Immature natural killer cell (primary cell): ENCODE measurements around the gene RIGI. TPM values are rescaled to one million over a fixed set of nuclear protein-coding genes. Genes with fewer than 3 reads are reported as not detected.
A peak's percentile ranks its signal among the peaks of the same experiment; 100 is the strongest.
"Not testable (repeated sequence)": the region's sequence is repeated elsewhere in the genome, so short reads cannot be mapped to it uniquely, and the experiment has no call there.

Source experiments
- DNase-seq, 3 donors: peaks; one replicate each; pipeline ENCODE4 v3.0.0; 2022; ENCODE audit warnings: mixed read lengths in 1 of 3
- H3K27ac Mint-ChIP-seq, 6 donors: one replicate each; pipeline ENCODE4 v1.8.0; 2020; ENCODE audit warnings: mixed read lengths in 6 of 6, mild to moderate bottlenecking in 5 of 6, inconsistent platforms in 4 of 6, moderate library complexity in 3 of 6
- H3K27me3 Mint-ChIP-seq, 3 donors: one replicate each; pipeline ENCODE4 v1.8.0; 2020 to 2021; ENCODE audit warnings: low read depth in 3 of 3, mild to moderate bottlenecking in 3 of 3, mixed read lengths in 3 of 3, moderate library complexity in 3 of 3, inconsistent platforms in 1 of 3
- H3K36me3 Mint-ChIP-seq, 3 donors: one replicate each; pipeline ENCODE4 v1.8.0; 2020; ENCODE audit warnings: mixed read lengths in 3 of 3, inconsistent platforms in 2 of 3, mild to moderate bottlenecking in 2 of 3
- H3K4me1 Mint-ChIP-seq, 2 donors: one replicate each; pipeline ENCODE4 v1.8.0; 2020; ENCODE audit warnings: inconsistent platforms in 2 of 2, mild to moderate bottlenecking in 2 of 2, mixed read lengths in 2 of 2, moderate library complexity in 1 of 2
- H3K4me3 Mint-ChIP-seq, 5 donors: one replicate each; pipeline ENCODE4 v1.8.0; 2020; ENCODE audit warnings: mild to moderate bottlenecking in 5 of 5, mixed read lengths in 5 of 5, inconsistent platforms in 3 of 5, moderate library complexity in 3 of 5
- H3K9me3 Mint-ChIP-seq, 6 donors: one replicate each; pipeline ENCODE4 v1.8.0; 2020; ENCODE audit warnings: mild to moderate bottlenecking in 6 of 6, mixed read lengths in 6 of 6, inconsistent platforms in 4 of 6, moderate library complexity in 3 of 6
- polyA plus RNA-seq, 3 donors: library from polyadenylated mRNA; unstranded; fragments of 300-500 nt; fragmentation: Illumina TruSeq; gene quantifications; one replicate each; pipeline ENCODE4 v1.2.3, GENCODE V29; 2021

The RIGI gene
- polyA plus RNA-seq, 3 donors from 2014 or later = 14.3 to 20.9 (median 14.9) TPM

DNA sequence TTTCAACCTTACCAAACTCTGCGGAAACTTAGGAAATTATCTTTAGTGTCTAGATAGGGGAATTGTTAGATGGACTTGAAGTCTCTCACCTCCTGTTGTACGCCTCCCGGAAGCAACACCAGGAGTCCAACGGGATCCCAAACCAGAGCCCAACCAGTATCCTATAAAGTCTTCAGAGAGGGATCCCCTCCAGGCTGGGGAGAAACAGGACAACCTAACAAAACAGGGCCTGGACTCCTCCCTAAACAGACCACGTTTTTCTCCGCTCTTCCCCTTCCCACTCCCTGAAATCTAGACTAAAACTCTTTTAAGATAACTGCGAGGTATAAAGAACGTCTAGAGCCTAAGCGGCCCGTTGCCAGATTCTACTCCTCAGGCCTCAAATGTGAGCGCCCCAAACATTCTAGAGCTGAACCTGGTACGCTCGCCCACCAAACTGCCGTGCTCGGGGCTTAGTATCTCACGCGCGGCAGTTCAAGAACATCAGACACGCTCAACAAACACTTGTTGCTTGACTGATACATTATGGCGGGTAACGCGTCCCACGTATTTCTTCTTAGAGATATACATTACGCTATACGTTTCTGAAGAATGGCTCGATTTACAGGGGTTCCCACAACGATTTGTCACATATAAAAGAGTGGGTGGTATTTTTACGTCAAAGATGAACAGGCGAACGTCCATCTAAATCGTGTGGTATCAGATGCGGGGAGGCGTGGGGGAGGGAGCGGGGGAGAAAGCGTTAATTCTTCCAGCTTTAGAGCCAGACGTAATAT is 25.5 kb upstream of the RIGI start:
- no peaks in the 10 kb centered on the region for H3K36me3 Mint-ChIP-seq
- DNase-seq = peak; percentile 46 to 55 (median 51)
- peak overlapping the region; percentile 92 to 98 (median 97) for H3K4me3 Mint-ChIP-seq
- H3K27ac Mint-ChIP-seq = peak overlapping the region; percentile 98 to 99 (median 99)
- H3K27me3 Mint-ChIP-seq = peaks cover 2 to 17% (median 11%) of the 10 kb centered on the region in 3 donors
- H3K9me3 Mint-ChIP-seq = no peaks in the 10 kb centered on the region
- H3K4me1 Mint-ChIP-seq = peaks cover 50 to 90% of the 10 kb centered on the region in 2 donors

DNA sequence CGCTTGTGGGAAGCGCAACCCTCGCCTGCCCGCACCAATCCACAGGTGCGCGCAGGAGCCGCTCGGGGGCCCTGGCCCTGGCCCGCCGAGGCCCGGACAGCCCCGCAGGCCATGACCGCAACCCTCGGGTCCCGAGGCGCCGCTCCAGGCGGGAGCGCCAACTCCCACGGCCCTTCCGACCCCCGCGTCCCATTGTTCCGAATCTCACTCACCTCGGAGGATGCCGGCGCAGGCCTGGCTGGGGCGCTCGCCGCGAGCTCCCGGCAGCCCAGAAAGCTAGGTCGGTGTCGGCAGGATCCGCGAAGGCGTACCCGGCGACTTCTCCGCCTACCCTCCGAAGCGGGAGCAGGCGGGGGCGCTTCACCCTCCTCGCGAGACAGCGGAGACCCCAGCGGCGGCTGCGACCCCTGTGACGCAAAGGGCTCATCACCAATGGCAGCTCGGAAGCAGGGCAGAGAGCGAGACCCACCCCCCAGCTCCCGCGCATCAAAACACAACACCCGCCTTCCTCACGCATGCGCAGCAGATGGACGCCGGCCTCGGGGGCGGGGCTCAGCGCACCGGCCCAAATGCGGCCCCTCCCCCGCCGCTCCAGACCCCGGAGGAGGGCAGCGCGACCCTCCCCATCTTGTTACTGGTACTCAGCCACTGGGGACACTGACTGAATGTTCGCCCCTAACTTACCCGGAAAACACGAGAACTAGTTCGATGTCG is 24.7 kb upstream of the RIGI start:
- peak; percentile 95 to 96 (median 95) for DNase-seq
- Mint-ChIP-seq H3K27me3 (peaks cover 2 to 17% (median 11%) of the 10 kb centered on the region in 3 donors), H3K4me1 (peaks cover 50 to 82% of the 10 kb centered on the region in 2 donors), H3K4me3 (peak overlapping the region; percentile 92 to 98 (median 97)), H3K9me3 (no peaks in the 10 kb centered on the region), H3K36me3 (no peaks in the 10 kb centered on the region), H3K27ac (peak overlapping the region; percentile 98 to 99 (median 99))

DNA sequence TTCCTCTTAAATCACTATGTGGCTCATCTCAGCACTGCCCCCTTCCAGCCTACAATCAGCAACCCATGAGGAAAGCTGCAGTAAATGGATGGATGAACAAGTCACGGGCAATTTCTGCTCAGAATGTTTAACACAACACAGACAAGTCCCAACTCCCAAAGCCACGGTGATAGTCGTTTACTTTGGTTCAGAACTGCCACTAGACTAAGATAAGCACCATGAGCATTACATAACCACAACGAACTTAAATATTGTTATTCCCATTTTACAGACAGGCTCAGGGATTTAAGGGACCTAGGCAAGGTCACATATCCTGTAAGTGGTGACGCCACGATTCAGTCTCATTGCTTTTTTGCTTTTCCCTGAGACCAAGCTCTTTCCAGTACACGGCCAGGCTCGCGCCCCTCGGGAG is 24.2 kb upstream of the RIGI start:
- no peak for DNase-seq
- peaks cover 2 to 17% (median 11%) of the 10 kb centered on the region in 3 donors for H3K27me3 Mint-ChIP-seq
- H3K9me3 Mint-ChIP-seq = no peaks in the 10 kb centered on the region
- H3K36me3 Mint-ChIP-seq = no peaks in the 10 kb centered on the region
- H3K4me1 Mint-ChIP-seq = peaks cover 50 to 77% of the 10 kb centered on the region in 2 donors
- H3K4me3 Mint-ChIP-seq = peak overlapping the region; percentile 84 to 98 (median 96)
- H3K27ac Mint-ChIP-seq = peak overlapping the region; percentile 82 to 99 (median 91)

- Mint-ChIP-seq H3K4me1 (peaks cover 45 to 58% of the 10 kb centered on the region in 2 donors), H3K4me3 (peak overlapping the region in 1 of 5 donors; percentile 19), H3K27me3 (peaks cover 2 to 17% (median 11%) of the 10 kb centered on the region in 3 donors), H3K27ac (peak overlapping the region in 1 of 6 donors; percentile 30)
- not testable (repeated sequence) for H3K36me3 Mint-ChIP-seq, H3K9me3 Mint-ChIP-seq, DNase-seq
Observed at GRCh38 chr9:32548213-32548612, 22.2 kb upstream of the RIGI start.

DNA sequence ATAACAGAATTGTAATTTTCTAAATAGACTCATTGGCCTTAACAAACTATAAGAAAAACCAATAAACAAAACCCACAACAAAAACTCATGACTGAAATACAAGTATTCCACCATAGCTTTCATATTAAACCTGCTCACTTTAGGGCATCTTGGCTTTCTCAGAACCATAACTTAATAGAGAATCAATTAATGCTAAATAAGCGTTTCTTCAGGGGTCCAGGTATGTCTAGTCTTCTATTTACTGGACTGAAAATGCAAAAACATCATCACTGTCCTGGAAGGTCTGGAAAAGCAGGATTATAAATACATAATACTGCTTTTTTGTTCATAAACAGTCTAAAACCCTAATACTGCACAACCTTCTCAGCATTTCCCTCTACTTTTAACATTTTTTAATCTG is 19.9 kb upstream of the RIGI start:
- Mint-ChIP-seq H3K4me3 (no peak overlapping the region), H3K27me3 (peaks cover 0 to 3% (median 3%) of the 10 kb centered on the region in 3 donors), H3K4me1 (peaks cover 24 to 35% of the 10 kb centered on the region in 2 donors), H3K36me3 (peaks cover 0 to 21% (median 12%) of the 10 kb centered on the region in 3 donors), H3K27ac (peak overlapping the region in 1 of 6 donors; percentile 27), H3K9me3 (no peaks in the 10 kb centered on the region)
- DNase-seq = no peak

- Mint-ChIP-seq H3K4me1 (peaks cover 3 to 9% of the 10 kb centered on the region in 2 donors), H3K27me3 (no peaks in the 10 kb centered on the region), H3K27ac (no peak overlapping the region), H3K9me3 (no peaks in the 10 kb centered on the region), H3K36me3 (peaks cover 0 to 24% (median 12%) of the 10 kb centered on the region in 3 donors), H3K4me3 (no peak overlapping the region)
- no peak for DNase-seq
Observed at GRCh38 chr9:32543047-32543446, 17.1 kb upstream of the RIGI start.

GRCh38 chr9:32533816-32534215 is 7.8 kb upstream of the RIGI start:
- peaks cover 0 to 10% (median 0%) of the 10 kb centered on the region in 3 donors for H3K36me3 Mint-ChIP-seq
- no peak overlapping the region for H3K4me3 Mint-ChIP-seq
- no peaks in the 10 kb centered on the region for H3K9me3 Mint-ChIP-seq
- no peak for DNase-seq
- H3K27me3 Mint-ChIP-seq = no peaks in the 10 kb centered on the region
- H3K27ac Mint-ChIP-seq = no peak overlapping the region
- H3K4me1 Mint-ChIP-seq = no peaks in the 10 kb centered on the region

DNA sequence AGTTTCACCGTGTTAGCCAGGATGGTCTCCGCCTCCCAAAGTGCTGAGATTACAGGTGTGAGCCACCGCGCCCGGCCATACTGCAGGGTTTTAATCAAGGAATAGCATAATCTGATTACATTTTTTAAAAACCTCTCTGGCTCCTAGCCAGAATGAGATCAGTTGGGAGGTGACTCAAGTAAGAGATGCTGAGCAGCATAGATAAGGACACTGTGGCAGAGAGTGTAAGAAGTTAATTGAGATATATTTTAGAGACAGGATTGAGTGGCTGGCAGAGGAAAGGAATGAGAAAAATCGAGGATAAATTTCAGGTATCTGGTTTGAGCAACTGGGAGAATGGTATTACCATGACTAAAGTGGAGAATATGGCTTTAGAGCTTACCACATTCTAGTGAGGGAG is 7.3 kb upstream of the RIGI start:
- Mint-ChIP-seq H3K4me1 (no peaks in the 10 kb centered on the region), H3K4me3 (no peak overlapping the region), H3K27ac (no peak overlapping the region), H3K9me3 (no peaks in the 10 kb centered on the region), H3K27me3 (no peaks in the 10 kb centered on the region), H3K36me3 (peaks cover 0 to 10% (median 0%) of the 10 kb centered on the region in 3 donors)
- DNase-seq = no peak

DNA sequence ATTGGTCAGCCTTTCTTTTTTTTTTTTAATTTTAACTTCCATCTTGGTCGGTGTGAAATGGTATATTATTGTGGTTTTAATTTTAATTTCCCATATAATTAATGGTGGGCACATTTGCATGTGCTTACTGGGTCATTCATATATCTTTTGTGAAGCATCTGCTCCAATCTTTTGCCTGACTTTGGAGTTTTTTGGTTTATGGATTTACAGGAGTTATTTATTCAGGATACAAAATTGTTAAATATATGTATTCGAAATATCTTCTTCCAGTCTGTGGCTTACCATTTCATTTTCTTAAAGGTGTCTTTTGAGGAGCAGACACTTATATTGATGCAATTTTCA is 682 bp upstream of the RIGI start:
- DNase-seq = no peak
- H3K36me3 Mint-ChIP-seq = peaks cover 2 to 7% (median 5%) of the 10 kb centered on the region in 3 donors
- H3K4me3 Mint-ChIP-seq = peak overlapping the region; percentile 95 to 99 (median 99)
- H3K27me3 Mint-ChIP-seq = peaks cover 4 to 5% (median 4%) of the 10 kb centered on the region in 3 donors
- peaks cover 52 to 56% of the 10 kb centered on the region in 2 donors for H3K4me1 Mint-ChIP-seq
- H3K9me3 Mint-ChIP-seq = peaks cover 0 to 1% (median 0%) of the 10 kb centered on the region in 6 donors
- H3K27ac Mint-ChIP-seq = peak overlapping the region; percentile 96 to 99 (median 96)

GRCh38 chr9:32525709-32526030 is 326 bp downstream of the RIGI start:
- H3K36me3 Mint-ChIP-seq = peaks cover 0 to 7% (median 5%) of the 10 kb centered on the region in 3 donors
- H3K4me1 Mint-ChIP-seq = peaks cover 58 to 65% of the 10 kb centered on the region in 2 donors
- peak overlapping the region; percentile 96 to 99 (median 96) for H3K27ac Mint-ChIP-seq
- no peak for DNase-seq
- H3K27me3 Mint-ChIP-seq = peaks cover 4 to 5% (median 4%) of the 10 kb centered on the region in 3 donors
- peaks cover 0 to 1% (median 0%) of the 10 kb centered on the region in 6 donors for H3K9me3 Mint-ChIP-seq
- peak overlapping the region; percentile 95 to 99 (median 99) for H3K4me3 Mint-ChIP-seq

- Mint-ChIP-seq H3K9me3 (peaks cover 0 to 1% (median 0%) of the 10 kb centered on the region in 6 donors), H3K27ac (peak overlapping the region; percentile 96 to 99 (median 96)), H3K36me3 (peaks cover 0 to 7% (median 5%) of the 10 kb centered on the region in 3 donors), H3K4me3 (peak overlapping the region; percentile 95 to 99 (median 99)), H3K4me1 (peaks cover 59 to 71% of the 10 kb centered on the region in 2 donors), H3K27me3 (peaks cover 4 to 5% (median 4%) of the 10 kb centered on the region in 3 donors)
- peak; percentile 8 to 12 (median 11) for DNase-seq
Observed at GRCh38 chr9:32524892-32525708, 896 bp downstream of the RIGI start.

GRCh38 chr9:32524558-32524891 is 1.5 kb downstream of the RIGI start:
- peak in 1 of 3 donors; percentile 7 for DNase-seq
- peak overlapping the region; percentile 68 to 97 (median 96) for H3K27ac Mint-ChIP-seq
- peak overlapping the region; percentile 95 to 99 (median 99) for H3K4me3 Mint-ChIP-seq
- not testable (repeated sequence) for H3K27me3 Mint-ChIP-seq, H3K36me3 Mint-ChIP-seq, H3K9me3 Mint-ChIP-seq
- H3K4me1 Mint-ChIP-seq = peaks cover 59 to 72% of the 10 kb centered on the region in 2 donors

- peaks cover 0 to 7% (median 5%) of the 10 kb centered on the region in 3 donors for H3K36me3 Mint-ChIP-seq
Observed at GRCh38 chr9:32523910-32524309, 2.1 kb downstream of the RIGI start.

More at GRCh38 chr9:32523910-32524309, 2.1 kb downstream of the RIGI start:
- H3K4me3 Mint-ChIP-seq = peak overlapping the region; percentile 95 to 99 (median 99)
- H3K9me3 Mint-ChIP-seq = peaks cover 0 to 1% (median 0%) of the 10 kb centered on the region in 6 donors
- no peak for DNase-seq
- peak overlapping the region; percentile 68 to 97 (median 82) for H3K27ac Mint-ChIP-seq
- peaks cover 4 to 5% (median 4%) of the 10 kb centered on the region in 3 donors for H3K27me3 Mint-ChIP-seq
- H3K4me1 Mint-ChIP-seq = peaks cover 59 to 72% of the 10 kb centered on the region in 2 donors
